GM19240 (cell line): ENCODE measurements around the gene ADH1C.
"Not testable (repeated sequence)": the region's sequence is repeated elsewhere in the genome, so short reads cannot be mapped to it uniquely, and the experiment has no call there.

Experiments used
- DNase-seq: peaks from one replicate; pipeline ENCODE4 v3.0.0; 2011; ENCODE audit warnings: low spot score; ENCODE audit not compliant: insufficient read length

The ADH1C gene

GRCh38 chr4:99359480-99360204 is 7.1 kb upstream of the ADH1C start:
- no peak for DNase-seq

DNA sequence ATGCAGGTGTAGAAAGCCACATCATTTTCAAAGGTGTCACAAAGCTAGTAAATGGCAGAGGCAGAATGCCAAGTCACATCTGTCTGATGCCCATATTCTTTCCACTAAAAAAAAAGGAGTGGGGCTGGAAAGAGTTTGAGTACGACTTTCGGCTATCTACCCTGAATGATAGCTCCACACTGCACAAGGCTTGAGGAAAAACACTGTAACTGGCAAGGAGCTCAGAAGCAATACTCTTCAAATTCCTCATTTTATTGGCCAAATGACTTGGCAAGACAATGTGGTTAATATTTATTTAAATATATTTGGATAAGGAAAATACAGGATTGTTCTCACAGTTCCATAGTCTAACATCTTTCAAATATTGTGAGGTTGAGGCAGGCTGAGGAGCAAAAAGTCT is 5.4 kb upstream of the ADH1C start:
- no peak for DNase-seq

- no peak for DNase-seq
These were observed 4.4 kb upstream of the ADH1C start for GRCh38 chr4:99356992-99357391.

- not testable (repeated sequence) for DNase-seq
These were observed 3.6 kb upstream of the ADH1C start for GRCh38 chr4:99356149-99356548.

- DNase-seq: no peak
These were observed 1.1 kb downstream of the ADH1C start for GRCh38 chr4:99351487-99351886.

GRCh38 chr4:99349338-99349737 is 3.2 kb downstream of the ADH1C start:
- DNase-seq: no peak

DNA sequence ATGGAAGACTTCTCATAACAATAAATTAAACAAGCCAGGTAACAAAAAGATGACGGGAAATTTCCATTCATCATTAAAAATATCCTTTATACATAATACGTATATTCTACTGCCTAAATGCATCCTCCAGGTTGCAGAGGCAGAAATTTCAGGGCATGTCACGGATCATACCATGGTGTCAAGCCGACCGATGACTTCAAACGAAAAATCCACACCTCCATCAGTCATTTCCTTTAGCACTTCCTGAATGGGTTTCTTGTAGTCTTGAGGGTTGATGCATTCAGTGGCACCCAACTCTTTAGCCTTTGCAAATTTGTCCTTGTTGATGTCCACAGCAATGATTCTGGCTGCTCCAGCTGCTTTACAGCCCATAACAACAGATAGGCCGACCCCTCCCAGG is 9.9 kb downstream of the ADH1C start:
- DNase-seq: not testable (repeated sequence)

GRCh38 chr4:99341426-99341825 is 11.1 kb downstream of the ADH1C start:
- DNase-seq: no peak

DNA sequence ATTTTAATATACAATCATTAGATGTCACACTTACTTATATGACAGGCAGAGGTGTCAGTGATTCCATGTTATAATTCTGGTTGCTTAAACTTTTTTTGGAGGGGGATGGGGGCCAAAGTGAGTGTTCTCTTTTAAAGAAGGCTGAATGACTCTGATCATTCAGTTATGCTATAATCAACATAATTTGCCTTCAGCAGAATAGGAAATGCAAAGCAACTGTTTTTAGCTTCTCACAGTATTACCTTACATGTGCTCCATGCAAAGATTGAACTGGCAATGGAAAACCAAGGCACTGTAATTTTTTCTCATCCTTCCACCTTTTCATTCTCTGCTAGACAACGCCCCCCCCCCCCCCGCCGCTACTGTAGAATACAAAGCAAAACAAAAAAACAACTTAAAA is 13.4 kb downstream of the ADH1C start:
- DNase-seq: no peak

- DNase-seq: no peak
These were observed 16.0 kb downstream of the ADH1C start for GRCh38 chr4:99336553-99336952.

GRCh38 chr4:99334880-99335279 is 17.7 kb downstream of the ADH1C start:
- DNase-seq: no peak

- no peak for DNase-seq
These were observed 21.9 kb downstream of the ADH1C start for GRCh38 chr4:99330648-99331047.

DNA sequence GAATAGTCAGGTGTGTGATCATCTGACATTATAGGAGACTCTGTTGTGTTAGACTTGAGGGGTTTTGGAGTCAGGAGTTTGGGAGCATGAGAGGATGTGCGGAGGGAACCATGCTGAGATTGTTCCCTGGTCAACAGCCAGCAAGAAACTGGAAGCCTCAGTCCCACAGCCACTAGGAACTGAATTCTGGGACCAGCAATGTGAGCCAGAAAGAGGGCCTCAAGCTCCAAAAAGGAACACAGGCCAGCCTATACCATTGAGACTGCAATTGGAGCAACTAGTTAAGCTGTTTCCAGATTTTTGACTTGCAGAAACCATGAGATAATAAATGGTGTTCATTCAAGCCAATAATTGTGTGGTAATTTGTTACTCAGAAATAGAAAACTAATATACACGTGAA is 22.7 kb downstream of the ADH1C start:
- DNase-seq: no peak

DNA sequence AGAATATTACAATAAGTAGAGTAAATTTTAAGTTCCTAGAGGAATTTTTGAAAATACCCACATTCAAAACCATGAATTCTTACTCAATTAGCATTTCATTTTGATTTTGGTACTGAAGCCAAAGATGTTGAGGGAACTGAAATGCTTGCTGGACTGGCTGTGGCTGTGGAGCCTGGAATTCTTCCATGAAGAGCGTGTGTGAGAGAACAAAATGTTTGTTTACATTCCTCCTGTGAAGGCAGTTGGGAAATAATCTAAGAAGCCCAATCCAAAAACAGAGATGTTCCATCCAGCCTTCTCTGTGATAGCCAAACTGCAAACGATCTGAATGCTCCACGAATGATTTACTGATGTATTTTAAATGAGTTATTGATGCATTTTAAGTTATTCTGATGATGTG is 27.6 kb downstream of the ADH1C start:
- no peak for DNase-seq

- no peak for DNase-seq
These were observed 28.2 kb downstream of the ADH1C start for GRCh38 chr4:99324361-99324760.

- DNase-seq: no peak
These were observed 28.8 kb downstream of the ADH1C start for GRCh38 chr4:99323756-99324155.

DNA sequence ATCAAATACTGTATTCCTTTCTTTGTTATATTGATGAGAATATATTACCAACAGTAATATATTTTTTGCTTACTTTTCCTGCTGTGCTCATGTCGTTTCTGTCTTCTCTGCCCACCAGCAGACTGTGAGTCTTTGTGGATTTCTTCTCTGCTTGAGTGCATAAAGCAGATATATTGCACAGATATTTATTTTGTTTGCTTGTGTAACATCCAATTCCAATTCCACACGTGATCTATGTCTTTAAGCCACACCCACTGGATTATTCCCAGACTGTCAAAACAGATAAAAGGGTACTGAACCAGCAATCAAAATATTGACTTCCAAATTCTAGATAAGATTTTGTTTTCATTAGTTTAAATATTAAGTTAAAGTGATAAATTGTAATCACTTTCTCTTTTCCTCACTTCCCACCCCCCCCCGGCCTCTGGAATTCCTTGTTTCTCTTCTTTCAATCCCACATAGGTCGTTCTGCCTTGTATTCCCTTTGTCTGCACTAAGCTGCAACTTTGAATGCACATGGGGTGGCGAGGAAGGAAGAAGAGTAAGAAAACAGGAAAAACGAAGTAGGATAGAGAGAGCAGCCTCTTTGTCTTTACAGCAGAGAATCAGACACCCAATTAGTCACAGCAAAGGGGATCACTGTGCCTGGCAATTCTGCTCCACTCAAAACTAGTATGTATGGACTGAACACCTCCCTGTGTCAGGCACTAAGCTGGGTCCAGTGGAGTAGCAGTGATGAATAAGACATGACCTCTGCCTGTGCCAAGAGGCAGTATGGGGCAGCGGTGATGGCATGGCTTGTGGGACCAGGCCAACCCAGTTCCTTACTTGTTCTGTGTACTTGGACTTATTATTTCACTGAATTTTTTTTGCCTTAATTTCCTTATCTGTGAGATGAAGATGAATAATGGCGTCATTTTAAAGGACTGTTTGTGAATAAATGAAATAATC is 31.0 kb downstream of the ADH1C start, which contains the start of gene ADH1B:
Gene ADH1B (minus strand): TSS at position 161 of the 951 bp plus-strand sequence. CDS start 70 bp downstream, at position 91.
- no peak for DNase-seq

GRCh38 chr4:99317811-99318210 is 34.7 kb downstream of the ADH1C start:
- DNase-seq: not testable (repeated sequence)

- no peak for DNase-seq
These were observed 35.2 kb downstream of the ADH1C start for GRCh38 chr4:99317354-99317753.

GRCh38 chr4:99315839-99316238 is 36.7 kb downstream of the ADH1C start:
- no peak for DNase-seq

GRCh38 chr4:99314211-99314610 is 38.3 kb downstream of the ADH1C start:
- no peak for DNase-seq

GRCh38 chr4:99310389-99310788 is 42.2 kb downstream of the ADH1C start:
- no peak for DNase-seq
